C4-2B (cell line): Measurements from ENCODE around the gene KRTAP4-2.

Experiments
- ZFX ChIP-seq: fragments of 450-650 bp; IDR thresholded peaks from 2 replicates; pipeline ENCODE4 v1.6.1; 2017
- TF ChIP-seq, protein P1 (sequence below): fragments of 450-650 bp; conservative IDR thresholded peaks from 2 replicates; pipeline ENCODE4 v1.5.1; 2017; ENCODE audit warnings: mild to moderate bottlenecking

DNA sequence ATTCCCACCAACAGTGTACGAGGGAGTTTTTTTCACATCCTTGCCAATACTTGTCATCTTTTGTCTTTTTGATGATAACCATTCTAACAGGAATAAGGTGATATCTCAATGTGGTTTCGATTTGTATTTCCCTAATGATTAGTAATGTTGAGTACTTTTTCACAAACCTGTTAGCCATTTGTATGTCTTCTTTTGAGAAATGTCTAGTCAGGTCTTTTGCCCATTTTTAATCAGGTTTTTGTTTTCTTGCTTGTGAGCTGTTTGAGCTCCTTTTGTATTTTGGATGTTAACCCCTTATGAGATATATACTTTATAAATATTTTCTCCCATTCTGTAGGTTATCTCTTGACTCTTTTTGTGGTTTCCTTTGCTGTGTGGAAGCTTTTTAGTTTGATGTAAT lies 26.5 kb downstream of the KRTAP4-2 start:
- TF ChIP-seq, protein P1, sequence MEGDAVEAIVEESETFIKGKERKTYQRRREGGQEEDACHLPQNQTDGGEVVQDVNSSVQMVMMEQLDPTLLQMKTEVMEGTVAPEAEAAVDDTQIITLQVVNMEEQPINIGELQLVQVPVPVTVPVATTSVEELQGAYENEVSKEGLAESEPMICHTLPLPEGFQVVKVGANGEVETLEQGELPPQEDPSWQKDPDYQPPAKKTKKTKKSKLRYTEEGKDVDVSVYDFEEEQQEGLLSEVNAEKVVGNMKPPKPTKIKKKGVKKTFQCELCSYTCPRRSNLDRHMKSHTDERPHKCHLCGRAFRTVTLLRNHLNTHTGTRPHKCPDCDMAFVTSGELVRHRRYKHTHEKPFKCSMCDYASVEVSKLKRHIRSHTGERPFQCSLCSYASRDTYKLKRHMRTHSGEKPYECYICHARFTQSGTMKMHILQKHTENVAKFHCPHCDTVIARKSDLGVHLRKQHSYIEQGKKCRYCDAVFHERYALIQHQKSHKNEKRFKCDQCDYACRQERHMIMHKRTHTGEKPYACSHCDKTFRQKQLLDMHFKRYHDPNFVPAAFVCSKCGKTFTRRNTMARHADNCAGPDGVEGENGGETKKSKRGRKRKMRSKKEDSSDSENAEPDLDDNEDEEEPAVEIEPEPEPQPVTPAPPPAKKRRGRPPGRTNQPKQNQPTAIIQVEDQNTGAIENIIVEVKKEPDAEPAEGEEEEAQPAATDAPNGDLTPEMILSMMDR: no peak
- TF ChIP-seq ZFX: no peak
